GM10248 (cell line): ENCODE results near the gene NANOS3.

Experiments
- CTCF ChIA-PET: fragments of 300-600 bp; sonication (Branson Sonifier 250); formaldehyde crosslinking; extraction: SDS; loops from one replicate; lab custom pipeline; 2021; ENCODE audit warnings: antibody characterized with exemption; lab: Yijun Ruan, JAX
- POLR2A ChIA-PET: fragments of 350-650 bp; sonication (Branson Sonifier 250); formaldehyde crosslinking; extraction: SDS; loops from one replicate; lab custom pipeline; 2020; ENCODE audit warnings: antibody characterized with exemption; lab: Yijun Ruan, JAX
- DNase-seq: peaks from one replicate; pipeline ENCODE4 v3.0.0; 2012; ENCODE audit errors: extremely low spot score
- CTCF ChIP-seq: IDR thresholded peaks from 2 replicates; pipeline ENCODE4 v1.5.1; 2012; ENCODE audit warnings: mild to moderate bottlenecking, low read depth; ENCODE audit errors: extremely low read depth, missing control alignments, control extremely low read depth

NANOS3 gene

GRCh38 chr19:13882836-13883235, 5.9 kb downstream of the NANOS3 start:
- CTCF ChIA-PET: interaction anchor here (1.0 to 4.9 kb wide), 9 partner anchors 20 to 254 kb away, joined by 3 to 38 read pairs (median 8); partner anchors contain the start of genes CC2D1A, IL27RA and MISP3
- no peak for TF ChIP-seq CTCF
- POLR2A ChIA-PET: no interaction called here
- DNase-seq: no peak

- ChIA-PET POLR2A (no interaction called here), CTCF (interaction anchor here (1.0 to 4.9 kb wide), 6 partner anchors 20 to 254 kb away, joined by 3 to 38 read pairs (median 6); partner anchors contain the start of gene MISP3)
- TF ChIP-seq CTCF: no peak
- DNase-seq: no peak
These were observed 6.7 kb downstream of the NANOS3 start for GRCh38 chr19:13883516-13884064.

- no peak for DNase-seq
- ChIA-PET POLR2A (no interaction called here), CTCF (interaction anchor here (1.0 to 2.1 kb wide), 5 partner anchors 14 to 187 kb away, joined by 3 to 8 read pairs (median 5); partner anchors contain the start of genes IL27RA and MISP3)
- no peak for TF ChIP-seq CTCF
These were observed 8.0 kb downstream of the NANOS3 start for GRCh38 chr19:13884726-13885591.

GRCh38 chr19:13885826-13886365, 9.0 kb downstream of the NANOS3 start:
- no peak for TF ChIP-seq CTCF
- ChIA-PET POLR2A (no interaction called here), CTCF (interaction anchor here (1.0 to 2.1 kb wide), 7 partner anchors 28 to 250 kb away, joined by 3 to 6 read pairs (median 3); partner anchors contain the start of genes ASF1B, C19orf53 and IL27RA)
- no peak for DNase-seq

GRCh38 chr19:13887018-13887436, 10.1 kb downstream of the NANOS3 start:
- CTCF ChIA-PET: interaction anchor here (0.9 to 2.1 kb wide), 6 partner anchors 113 to 461 kb away, joined by 3 to 5 read pairs (median 3); partner anchors contain the start of genes ASF1B, C19orf53 and IL27RA
- no peak for DNase-seq
- no peak for TF ChIP-seq CTCF
- POLR2A ChIA-PET: interaction anchor here (0.6 kb wide), 2 partner anchors 45 to 542 kb away, joined by 3 to 4 read pairs; no protein-coding TSS in a partner anchor

- no peak for TF ChIP-seq CTCF
- ChIA-PET POLR2A (interaction anchor here (0.6 kb wide), 1 partner anchor 70 kb away, joined by 3 read pairs; no protein-coding TSS in a partner anchor), CTCF (no interaction called here)
- DNase-seq: no peak
These were observed 10.6 kb downstream of the NANOS3 start for GRCh38 chr19:13887517-13887916.
